GM12874 (cell line): ENCODE measurements around the gene MPZL1.

ENCODE experiments used
- CTCF ChIP-seq: IDR thresholded peaks from 2 replicates; pipeline ENCODE4 v1.5.1; 2011; ENCODE audit warnings: low read depth, mild to moderate bottlenecking, control low read depth, low read length, moderate library complexity; ENCODE audit not compliant: insufficient read depth

Gene MPZL1

GRCh38 chr1:167706363-167706762 is 15.4 kb upstream of the MPZL1 start:
- no peak for TF ChIP-seq CTCF

DNA sequence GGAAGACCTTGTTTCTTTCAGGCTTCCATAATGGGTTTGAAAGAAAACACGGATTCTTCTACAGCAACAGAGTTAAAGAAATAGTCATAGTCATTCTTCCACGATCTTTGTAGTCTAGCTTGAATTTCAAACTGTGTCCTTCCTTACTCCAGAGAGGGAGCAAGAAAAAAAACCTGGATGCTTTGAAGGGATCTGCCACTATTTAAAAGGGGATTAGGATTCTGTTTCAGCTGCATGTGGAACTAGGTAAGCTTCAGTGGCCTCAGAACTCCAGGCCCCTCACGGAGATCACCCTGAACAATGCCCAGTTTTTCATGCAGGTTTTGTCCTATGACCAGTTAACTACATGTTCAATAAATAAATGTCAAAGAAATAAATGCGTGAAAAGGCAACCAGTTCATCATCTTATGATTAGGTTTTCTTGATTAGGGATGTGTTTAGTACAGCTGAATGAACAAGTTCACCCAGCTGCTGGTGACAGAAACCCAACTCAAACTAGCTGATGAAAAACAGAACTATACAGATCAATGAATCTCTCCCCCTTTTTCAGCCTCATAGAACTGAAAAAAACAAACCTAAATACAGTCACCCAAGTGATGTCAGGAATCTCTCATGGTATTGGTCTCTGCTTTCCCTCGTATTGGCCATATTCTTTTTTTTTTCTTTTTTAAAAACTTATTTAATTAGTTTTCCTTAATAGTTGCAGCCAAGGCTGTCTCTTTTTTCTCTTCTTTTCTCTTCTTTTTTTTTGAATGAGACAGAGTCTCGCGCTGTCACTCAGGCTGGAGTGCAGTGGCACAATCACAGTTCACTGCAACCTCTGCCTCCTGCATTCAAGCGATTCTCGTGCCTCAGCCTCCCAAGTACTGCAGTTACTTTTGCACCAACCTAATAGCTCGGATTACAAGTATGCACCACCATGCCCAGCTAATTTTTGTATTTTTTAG is 14.6 kb upstream of the MPZL1 start:
- no peak for TF ChIP-seq CTCF

DNA sequence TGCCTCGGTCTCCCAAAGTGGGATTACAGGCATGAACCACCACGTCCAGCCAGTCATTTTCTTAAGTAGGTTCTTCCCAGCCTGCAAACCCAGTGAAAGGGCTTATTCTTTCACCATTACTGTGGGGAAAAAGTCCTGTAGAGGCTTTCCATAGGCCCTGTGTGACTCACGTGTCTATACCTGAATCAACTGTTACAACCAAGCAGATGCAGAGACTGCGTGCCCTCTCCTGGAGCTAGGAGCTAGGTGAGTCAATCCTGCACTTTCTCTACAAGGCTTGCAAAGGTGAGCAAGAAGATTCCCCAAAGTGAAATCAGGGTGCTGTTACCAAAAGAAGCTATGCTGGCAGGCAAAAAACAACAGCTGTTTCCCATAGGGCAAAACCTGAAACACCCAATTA is 13.8 kb upstream of the MPZL1 start:
- no peak for TF ChIP-seq CTCF

DNA sequence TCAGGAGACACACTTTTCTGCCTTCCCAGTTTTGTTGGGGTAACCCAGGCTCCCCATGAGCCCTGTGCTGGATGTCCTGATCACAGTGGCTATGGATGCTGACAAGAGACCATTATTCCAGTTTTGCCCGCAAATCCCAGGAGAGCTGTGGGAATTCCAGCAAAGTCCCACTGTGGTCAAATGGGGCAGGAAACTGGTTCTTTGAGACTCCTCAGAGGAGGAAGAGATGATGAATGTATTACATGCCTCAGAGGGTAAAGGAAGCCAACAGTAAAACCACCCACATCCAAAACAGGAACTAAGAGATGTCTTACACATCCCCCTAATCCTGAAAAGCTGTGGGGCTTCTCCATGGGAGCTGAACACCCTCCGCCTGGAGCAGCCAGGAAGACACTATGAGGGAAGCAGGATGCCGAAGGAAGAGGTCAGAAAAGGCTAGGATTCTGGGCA is 12.8 kb upstream of the MPZL1 start:
- TF ChIP-seq CTCF = no peak

- no peak for TF ChIP-seq CTCF
These were observed 10.9 kb upstream of the MPZL1 start for GRCh38 chr1:167710836-167711235.

DNA sequence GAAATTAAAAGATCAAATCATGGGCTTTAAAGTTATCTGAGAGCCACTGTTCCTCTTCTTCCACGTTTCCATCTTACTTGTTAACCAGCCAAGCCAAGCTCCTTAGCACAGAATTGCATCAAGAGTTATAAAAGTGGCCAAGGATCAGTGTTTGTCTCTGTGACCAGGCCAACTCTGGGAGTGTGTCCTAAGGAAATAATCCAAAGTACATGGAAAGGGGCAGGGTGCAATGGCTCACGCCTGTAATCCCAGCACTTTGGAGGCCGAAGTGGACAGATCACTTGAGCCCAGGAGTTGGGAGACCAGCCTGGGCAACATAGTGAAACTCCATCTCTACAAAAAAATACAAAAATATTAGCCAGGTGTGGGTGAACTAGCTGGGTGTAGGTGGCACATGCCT is 10.0 kb upstream of the MPZL1 start:
- TF ChIP-seq CTCF = no peak

DNA sequence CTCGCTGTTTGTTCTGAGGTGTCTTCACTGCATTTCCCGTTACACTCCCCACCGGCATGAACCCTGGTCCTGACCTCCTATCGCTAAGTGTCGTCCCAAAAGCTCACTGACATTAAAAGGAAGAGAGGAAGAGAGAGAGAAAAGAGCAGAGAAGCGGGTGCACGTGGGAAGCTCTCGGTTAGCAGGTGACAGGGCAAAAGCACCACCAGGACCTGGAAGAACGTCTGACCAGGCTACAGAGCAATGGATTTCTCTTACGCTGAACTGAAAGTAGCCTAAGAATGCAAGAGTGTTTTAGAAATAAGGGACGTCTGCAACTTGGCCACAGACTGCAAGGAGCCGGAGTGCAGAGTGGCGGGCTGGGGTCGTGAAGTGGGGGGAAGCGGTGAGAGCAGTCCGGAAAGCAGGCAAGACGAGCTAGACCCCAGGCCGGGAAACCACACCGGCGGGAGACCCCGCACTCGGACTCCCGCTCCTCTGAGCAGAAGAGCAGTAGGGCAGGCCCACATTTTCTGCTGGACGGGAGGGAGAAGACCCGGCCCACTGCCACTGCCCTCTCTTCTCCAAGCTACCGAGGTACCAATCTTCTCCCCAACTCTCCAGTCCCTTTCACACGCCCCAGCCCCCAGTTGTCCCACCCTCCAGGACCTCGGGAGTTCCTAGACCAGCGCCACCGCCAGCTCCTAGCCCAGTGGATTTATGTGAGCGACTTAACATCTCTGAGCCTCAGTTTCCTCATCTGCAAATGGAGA is 8.3 kb upstream of the MPZL1 start:
- TF ChIP-seq CTCF = no peak
